ENCODE measurements around the gene MAN2A1. TPM values are rescaled to one million over a fixed set of nuclear protein-coding genes. Genes with fewer than 3 reads are reported as not detected.

The MAN2A1 gene
- polyA plus RNA-seq, 1 donor from 2014 or later, result 5.7 TPM

DNA sequence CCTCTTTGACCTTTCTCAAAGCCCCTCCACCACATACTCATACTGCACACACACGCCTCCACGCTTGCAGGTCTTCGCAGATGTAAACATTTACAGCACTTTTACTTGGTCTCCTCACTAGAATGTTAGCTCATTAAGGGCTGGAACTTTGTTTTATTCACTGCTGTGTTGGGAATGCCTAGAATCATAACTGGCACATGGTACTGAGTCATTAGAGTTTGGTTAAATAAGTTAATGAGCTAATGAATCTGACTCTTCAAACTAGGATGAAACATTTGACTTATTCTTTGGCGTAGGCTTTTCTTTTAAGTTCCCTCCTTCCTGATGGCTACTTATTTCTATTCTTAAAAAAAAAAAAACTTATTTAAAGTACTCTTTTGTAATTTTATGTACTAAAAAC is 28.9 kb downstream of the MAN2A1 start:
- H3K9ac ChIP-seq (ENCODE audit: low read length), result no peak overlapping the region
- H3K27me3 ChIP-seq (ENCODE audit: insufficient read depth, low read depth, low read length), result no peaks in the 10 kb centered on the region
- H3K4me2 ChIP-seq (ENCODE audit: low read length), result no peak overlapping the region
- TF ChIP-seq POLR2AphosphoS5 (IDR thresholded peaks at IDR 0.05) (no peak), REST (IDR thresholded peaks at IDR 0.05; ENCODE audit: borderline replicate concordance) (no peak), TAF1 (IDR thresholded peaks at IDR 0.05; ENCODE audit: low read depth) (no peak), RAD21 (conservative IDR thresholded peaks at IDR 0.05) (no peak), EZH2 (IDR thresholded peaks at IDR 0.05; ENCODE audit: borderline replicate concordance, insufficient read depth, low read length, poor library complexity, severe bottlenecking) (no peak), SMC3 (conservative IDR thresholded peaks at IDR 0.05; ENCODE audit: poor library complexity) (no peak)
- H3K9me3 ChIP-seq (ENCODE audit: low read length), result no peaks in the 10 kb centered on the region
- H4K20me1 ChIP-seq (ENCODE audit: insufficient read depth), result no peaks in the 10 kb centered on the region
- no peak overlapping the region for H2AFZ ChIP-seq (ENCODE audit: low read depth, low read length)
- no peaks in the 10 kb centered on the region for H3K9me2 ChIP-seq (ENCODE audit: insufficient read depth, low read length)
- H3F3A ChIP-seq (ENCODE audit: insufficient read depth, low read length, poor library complexity, severe bottlenecking), result peaks cover 6% of the 10 kb centered on the region
- H3K4me3 ChIP-seq (ENCODE audit: low read length), result no peak overlapping the region
- H3K27ac ChIP-seq (ENCODE audit: low read length), result no peak overlapping the region
- no peaks in the 10 kb centered on the region for H3K36me3 ChIP-seq (ENCODE audit: insufficient read depth, low read length)
- no peaks in the 10 kb centered on the region for H3K79me2 ChIP-seq (replicated peaks; ENCODE audit: insufficient read depth, low read length)

GRCh38 chr5:109719978-109720377 is 30.3 kb downstream of the MAN2A1 start:
- H3K27ac ChIP-seq (ENCODE audit: low read length), result no peak overlapping the region
- no peaks in the 10 kb centered on the region for H3K9me2 ChIP-seq (ENCODE audit: insufficient read depth, low read length)
- H3K4me3 ChIP-seq (ENCODE audit: low read length), result no peak overlapping the region
- no peak for TF ChIP-seq RAD21 (conservative IDR thresholded peaks at IDR 0.05)
- no peak for TF ChIP-seq CTCF (IDR thresholded peaks at IDR 0.05; ENCODE audit: poor library complexity, severe bottlenecking)
- no peak for TF ChIP-seq EZH2 (IDR thresholded peaks at IDR 0.05; ENCODE audit: borderline replicate concordance, insufficient read depth, low read length, poor library complexity, severe bottlenecking)
- no peak for TF ChIP-seq MXI1 (conservative IDR thresholded peaks at IDR 0.05; ENCODE audit: poor library complexity, severe bottlenecking)
- TF ChIP-seq EP300 (conservative IDR thresholded peaks at IDR 0.05; ENCODE audit: poor library complexity, severe bottlenecking), result no peak
- TF ChIP-seq SMC3 (conservative IDR thresholded peaks at IDR 0.05; ENCODE audit: poor library complexity), result no peak
- no peaks in the 10 kb centered on the region for H3K79me2 ChIP-seq (replicated peaks; ENCODE audit: insufficient read depth, low read length)
- no peaks in the 10 kb centered on the region for H3K9me3 ChIP-seq (ENCODE audit: low read length)
- H3K9ac ChIP-seq (ENCODE audit: low read length), result no peak overlapping the region
- H2AFZ ChIP-seq (ENCODE audit: low read depth, low read length), result no peak overlapping the region
- H3K36me3 ChIP-seq (ENCODE audit: insufficient read depth, low read length), result no peaks in the 10 kb centered on the region
- H3K27me3 ChIP-seq (ENCODE audit: insufficient read depth, low read depth, low read length), result no peaks in the 10 kb centered on the region
- peaks cover 6% of the 10 kb centered on the region for H3F3A ChIP-seq (ENCODE audit: insufficient read depth, low read length, poor library complexity, severe bottlenecking)
- H3K4me2 ChIP-seq (ENCODE audit: low read length), result no peak overlapping the region
- no peaks in the 10 kb centered on the region for H4K20me1 ChIP-seq (ENCODE audit: insufficient read depth)

Data from neural cell (in vitro differentiated cells).